COLO668 (cell line): ENCODE results near the gene KRTAP5-2.
A peak's percentile ranks its signal among the peaks of the same experiment; 100 is the strongest.
"Not testable (repeated sequence)": the region's sequence is repeated elsewhere in the genome, so short reads cannot be mapped to it uniquely, and the experiment has no call there.

Source experiments
- DNase-seq: peaks from one replicate; lab custom pipeline; 2025; ENCODE audit not compliant: unreplicated experiment; lab: John Stamatoyannopoulos, UW

Gene KRTAP5-2, protein sequence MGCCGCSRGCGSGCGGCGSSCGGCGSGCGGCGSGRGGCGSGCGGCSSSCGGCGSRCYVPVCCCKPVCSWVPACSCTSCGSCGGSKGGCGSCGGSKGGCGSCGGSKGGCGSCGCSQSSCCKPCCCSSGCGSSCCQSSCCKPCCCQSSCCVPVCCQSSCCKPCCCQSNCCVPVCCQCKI

DNA sequence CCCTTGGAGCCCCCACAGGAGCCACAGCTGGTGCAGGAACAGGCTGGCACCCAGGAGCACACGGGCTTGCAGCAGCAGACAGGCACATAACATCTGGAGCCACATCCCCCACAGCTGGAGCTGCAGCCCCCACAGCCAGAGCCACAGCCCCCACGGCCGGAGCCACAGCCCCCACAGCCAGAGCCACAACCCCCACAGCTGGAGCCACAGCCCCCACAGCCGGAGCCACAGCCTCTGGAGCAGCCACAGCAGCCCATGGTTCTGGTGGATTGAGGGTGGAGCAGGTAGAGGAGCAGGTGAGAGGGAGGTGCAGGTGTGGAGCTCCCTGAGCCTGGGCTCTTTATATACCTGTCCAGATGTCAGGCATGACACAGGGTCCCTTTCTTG is at the start of gene KRTAP5-2:
Gene KRTAP5-2, minus strand, starts transcription at position 301 of the 387 bp plus-strand sequence. Its CDS starts 44 bp downstream, at position 257.
- peak; percentile 0 for DNase-seq

DNA sequence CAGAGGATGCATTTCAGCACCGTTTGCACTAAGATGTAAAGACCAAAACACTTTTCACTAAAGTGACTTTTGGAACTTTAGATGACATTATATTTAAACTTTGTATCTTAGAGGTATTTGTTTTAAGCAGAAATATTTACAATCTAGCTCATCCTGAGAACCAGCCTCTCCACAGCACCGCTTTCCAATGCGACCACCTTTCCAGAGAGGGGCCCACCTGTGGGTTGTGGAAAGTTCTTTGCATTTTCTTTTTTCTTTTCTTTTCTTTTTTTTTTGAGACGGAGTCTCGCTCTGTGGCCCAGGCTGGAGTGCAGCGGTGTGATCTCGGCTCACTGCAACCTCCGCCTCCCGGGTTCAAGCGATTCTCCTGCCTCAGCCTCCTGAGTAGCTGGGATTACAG is 48.4 kb upstream of the KRTAP5-2 start:
- DNase-seq, result not testable (repeated sequence)

DNA sequence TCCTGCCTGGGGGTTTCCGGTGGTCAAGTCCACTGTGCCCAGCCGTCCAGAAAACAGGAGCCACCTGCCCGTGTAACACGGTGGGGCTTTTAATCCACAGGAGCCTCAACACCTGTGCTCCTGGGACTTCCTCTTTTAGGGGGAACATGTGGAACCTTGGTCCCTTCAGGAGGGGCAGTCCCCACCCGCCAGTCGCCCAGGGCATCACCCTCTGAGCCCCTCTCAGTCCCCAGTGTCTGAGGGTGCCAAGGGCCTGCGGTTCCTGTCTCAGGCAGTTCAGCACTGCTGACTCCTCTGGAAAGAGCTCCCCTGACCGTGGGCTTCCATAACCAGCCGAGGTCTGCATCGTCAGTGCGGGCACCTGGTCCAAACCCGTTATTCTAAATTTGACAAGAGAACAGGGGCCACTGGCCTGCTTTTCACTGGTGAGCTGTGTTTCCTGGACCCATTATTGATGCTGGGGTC is 47.3 kb upstream of the KRTAP5-2 start:
- no peak for DNase-seq

DNA sequence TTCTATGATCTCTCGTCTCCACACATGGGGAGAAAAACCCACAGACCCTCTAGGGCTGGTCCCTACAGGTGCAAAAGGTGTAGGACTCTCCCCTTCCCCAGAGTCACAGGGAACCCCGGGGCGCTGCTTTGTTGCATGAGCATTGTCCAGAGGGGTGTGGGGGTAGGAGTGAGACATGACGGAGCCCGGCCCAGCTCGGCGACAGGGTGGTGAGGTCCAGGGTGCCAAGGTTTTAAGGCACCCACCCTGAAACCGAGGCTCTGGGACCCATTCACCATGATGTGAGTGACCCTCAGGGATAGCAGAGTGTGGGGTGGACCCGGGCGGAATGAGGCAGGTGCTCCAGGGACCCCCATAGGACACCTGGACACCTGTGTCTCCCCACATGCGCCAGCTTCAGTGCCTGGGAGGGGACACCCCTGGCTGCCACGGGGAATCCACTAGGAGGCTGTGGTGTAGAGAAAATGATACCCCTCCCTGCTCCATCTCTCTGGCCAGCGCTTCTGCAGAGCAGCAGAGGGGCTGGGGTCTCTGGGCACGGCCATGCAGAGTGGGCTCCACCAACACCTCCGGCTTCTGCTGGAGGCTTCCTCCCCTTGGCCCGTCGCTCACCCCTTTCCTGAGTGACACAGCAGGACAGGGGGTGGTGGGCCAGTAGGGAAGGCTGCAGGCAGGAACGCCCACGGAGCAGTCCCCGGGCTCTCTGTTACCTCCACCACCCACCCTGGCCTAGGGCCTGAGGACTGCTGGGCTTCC is 46.7 kb upstream of the KRTAP5-2 start:
- DNase-seq, result no peak

DNA sequence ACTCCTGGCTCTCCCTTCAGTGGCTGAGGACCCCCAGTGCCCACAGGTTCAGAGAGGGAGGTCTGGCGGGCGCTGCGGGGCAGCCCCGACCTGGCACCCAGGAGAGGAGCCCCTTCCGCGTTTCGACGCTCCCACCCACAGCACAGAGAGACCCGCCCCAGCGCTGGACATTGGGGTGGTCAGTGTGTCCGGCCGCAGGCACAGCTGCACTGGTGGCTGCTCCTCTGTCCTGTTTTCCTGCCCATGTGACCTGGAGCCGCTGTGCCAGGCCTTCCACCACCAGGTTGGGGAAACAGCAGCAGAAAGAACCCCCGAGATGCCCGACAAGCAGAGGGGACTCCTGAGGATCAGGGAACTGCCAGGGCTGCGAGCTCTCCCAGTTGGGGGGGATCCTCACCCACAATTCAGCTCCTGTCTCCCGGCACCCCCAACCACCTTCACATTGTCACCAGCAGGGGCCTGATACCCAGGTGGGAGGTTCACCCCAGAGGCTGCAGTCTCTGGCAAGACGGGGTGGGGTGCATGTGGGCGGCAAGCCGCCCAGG is 45.1 kb upstream of the KRTAP5-2 start:
- DNase-seq, result no peak

DNA sequence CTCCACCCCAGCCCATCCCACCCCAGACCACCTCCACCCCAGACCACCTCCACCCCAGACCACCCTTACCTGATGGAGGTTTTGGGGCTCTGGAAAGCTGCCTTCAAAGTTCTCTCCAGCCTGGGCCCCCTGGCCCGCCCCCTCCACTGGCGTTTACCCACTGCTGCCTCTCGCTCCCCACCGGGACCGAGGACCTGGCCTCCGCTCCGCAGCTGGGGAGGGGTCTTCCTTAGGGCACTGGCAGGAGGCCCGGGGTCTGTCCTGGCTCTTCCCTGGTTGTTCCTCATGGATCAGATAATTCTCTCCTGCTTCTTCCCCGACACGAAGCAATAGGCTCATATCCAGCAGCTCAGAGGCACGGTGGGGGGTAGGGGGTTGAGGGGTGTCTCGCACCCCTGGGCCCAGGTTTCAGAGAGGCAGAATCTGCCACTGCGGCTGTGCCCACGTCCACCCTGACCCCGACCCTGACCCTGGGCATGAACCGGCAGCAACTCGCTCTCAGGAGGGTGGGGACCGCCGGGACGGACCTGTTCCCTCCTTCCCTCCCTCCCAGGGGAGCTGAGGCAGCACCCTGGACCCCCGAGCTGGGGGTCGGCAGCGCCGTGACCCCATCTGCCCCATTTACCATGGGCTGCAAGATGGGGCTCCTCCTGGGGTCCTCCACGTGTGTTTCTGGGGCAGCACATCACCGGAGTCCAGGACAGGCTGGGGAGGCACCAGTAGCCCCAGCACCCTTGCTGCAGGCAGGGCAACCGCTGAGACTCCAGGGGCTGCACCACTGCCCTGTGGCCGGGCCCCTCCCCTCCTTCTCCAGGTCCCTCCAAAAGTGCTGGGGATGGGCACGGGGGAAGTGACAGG is 44.4 kb upstream of the KRTAP5-2 start:
- no peak for DNase-seq

DNA sequence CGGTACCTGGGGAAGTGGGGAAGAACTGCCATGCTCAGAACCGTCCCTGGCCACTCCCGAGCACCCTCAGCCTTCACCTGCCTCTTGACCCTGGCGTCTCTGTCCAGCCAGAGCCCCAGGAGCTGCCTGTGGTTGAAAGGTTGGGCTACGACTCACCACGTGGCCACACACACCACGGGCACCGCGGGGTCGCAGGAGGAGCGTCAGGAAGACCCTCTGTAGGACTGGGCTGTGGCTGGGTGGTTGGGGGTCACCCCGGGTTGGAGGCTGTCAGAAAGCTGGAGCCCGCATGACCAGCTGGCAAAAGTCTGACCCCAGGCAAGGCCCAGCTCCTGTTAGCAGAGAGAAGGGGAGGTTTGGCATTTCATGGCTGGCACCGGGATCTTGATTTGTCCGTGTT is 43.0 kb upstream of the KRTAP5-2 start:
- DNase-seq, result no peak

DNA sequence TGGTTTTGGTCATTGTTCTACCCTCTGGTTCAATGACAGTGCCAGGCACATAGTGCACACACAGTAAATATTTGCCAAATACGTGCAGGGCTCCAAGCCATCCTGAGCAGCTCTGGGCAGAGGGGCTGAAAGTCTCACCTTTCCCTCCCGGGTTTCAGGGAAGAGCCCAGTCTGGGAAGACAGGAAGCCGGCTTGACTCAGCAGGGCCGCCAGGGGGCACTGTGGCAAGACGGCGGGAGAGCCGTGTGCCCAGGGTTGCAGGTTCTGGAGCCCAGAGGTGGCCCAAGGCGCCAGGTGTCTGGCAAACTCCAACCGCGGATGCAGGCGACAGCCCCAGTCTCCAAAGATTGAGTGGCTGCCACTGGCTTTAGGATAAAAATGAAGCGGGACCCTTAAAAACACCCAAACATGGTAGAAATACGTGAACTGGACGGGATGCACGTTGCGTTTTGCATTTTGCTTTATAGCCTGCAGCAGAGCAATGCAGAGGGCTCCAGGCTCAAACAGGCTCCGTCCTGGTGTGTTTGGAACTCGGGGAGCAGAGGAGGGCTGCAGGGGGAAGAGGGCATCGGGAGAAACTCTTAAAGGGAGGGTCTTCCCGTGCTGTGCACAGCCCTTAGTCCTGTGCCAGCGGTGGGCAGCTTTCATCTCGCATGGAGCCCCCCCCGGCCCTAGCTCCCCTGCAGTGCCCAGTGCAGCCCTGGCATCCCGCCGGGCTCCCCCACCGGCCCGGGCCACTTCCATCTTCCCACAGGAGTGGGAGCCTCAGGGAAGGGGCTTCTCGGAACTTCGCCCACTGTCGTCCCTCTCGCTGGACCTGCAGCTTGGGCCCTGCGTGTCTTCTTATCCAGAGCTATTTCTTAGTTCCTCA is 42.2 kb upstream of the KRTAP5-2 start:
- DNase-seq, result peak; percentile 62

DNA sequence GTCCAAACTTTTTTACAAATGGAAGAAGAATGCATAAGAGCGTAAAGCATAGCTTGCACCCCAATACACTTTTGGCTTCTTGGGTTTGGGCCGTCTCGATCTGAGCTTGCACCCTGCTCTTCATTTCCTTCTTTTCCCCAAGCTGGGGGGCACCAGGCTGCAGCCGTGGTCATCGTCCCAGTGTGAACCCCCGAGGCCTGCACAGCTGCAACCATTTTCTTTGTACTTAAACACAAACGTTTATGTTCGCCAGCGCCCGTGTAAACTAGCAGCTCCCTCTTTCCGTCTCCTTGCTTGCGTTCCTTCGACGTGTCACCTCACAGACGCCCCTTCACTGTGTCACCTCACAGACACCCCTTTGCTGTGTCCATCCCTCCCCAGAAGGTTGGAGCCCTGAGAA is 41.6 kb upstream of the KRTAP5-2 start:
- DNase-seq, result no peak

DNA sequence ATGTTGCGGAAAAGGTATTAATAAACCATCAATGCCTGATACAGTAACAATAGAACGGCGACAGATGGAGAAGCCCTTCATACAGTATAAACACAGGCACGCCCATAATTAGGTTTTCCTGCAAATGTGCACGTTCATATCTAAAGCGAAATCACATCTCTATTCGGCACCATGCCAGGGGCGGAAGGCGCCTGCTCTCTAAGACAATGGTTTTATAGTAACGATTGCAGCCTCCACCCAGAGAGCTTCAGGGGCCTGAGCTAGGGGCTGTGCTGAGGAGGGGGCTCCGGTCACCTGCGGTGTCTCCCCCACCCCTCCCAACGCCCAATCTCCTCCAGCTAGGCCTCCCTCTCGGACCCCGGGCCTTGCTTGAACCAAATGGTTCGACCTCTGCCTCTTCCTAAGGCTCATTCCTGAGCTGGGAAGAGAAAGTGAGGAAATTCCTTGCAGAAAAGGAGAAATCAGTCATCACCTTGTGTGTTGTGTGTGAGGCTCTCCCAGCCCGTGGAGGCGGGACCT is 41.1 kb upstream of the KRTAP5-2 start:
- DNase-seq, result peak; percentile 58

DNA sequence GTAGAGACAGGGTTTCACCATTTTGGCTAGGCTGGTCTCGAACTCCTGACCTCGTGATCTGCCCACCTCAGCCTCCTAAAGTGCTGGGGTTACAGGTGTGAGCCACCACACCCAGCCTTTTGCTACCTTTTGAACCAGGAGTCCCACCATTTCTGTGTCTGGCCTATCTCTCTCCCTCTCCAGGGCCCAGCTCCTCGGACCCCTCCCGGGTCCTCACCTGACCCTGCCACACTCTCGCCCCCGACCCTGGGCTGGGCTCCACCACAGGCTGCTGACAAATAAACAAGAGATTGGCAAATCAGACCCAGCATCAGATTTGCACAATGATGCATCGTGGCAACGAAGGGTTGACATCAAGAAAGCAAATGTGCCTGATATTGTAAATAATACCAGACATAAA is 40.2 kb upstream of the KRTAP5-2 start:
- DNase-seq, result no peak

DNA sequence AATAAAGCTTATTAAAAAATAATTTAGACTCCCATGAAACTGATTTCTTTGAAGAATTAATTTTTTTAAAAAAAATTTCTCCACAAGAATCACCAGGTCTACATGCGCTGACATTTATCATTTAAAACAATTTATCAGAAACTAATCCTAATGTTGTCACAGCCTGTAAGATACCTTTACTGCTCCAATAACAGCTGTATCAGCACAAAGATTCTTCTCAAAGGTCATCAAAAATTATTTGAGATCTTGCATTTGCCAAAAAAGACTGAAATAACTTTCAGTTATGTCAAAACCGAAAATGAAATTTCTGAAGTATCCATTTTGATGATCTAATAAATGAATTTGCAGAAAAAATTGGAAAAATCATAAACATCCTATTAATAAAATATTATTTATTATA is 39.5 kb upstream of the KRTAP5-2 start:
- no peak for DNase-seq

DNA sequence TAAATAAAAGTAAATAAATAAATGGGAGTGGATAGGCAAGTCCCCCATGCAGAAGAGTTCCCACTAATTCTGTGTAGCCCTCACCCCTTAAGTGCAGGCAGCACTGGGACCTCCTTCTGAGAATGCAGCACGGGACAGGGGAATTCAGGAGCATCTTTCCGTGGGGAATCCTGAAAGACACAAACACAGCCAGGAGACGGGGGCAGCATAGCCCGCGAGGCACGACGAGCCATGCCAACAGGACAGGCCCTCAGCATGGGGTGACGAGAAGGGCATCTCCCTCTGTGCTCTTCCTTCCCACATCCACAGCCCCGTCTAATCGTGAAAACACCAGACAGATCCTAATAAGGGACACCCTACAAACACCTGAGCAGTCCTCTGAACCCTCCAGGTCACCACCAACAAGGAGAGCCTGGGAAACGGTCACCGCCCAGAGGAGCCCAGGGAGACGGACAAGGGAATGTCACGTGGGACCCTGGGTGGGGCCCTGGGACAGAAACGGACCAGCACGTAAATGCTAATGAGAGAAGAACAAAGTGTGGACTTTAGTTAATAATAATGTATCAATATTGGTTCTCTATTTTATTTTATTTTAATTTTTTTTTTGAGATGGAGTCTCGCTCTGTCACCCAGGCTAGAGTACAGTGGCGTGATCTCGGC is 38.3 kb upstream of the KRTAP5-2 start:
- no peak for DNase-seq

DNA sequence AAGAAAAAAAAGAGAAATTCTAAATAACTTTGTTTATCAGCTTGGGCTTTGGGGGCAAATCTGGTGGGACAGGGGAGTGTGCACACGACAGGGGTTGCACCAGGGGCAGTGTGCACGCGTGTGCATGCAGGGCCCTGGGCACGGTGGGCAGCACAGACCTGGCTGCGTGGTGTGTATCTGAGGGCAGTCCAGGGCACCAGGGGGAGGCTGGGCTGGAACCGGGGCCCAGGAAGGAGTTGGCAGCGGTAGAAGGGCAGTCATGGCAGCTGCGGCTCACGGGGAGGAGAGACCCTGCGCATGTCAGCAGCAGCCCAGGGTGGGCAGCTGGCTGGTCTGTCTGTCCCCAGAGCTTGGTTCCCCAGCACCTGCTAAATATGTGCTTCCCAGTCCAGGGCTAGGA is 35.8 kb upstream of the KRTAP5-2 start:
- DNase-seq, result no peak

DNA sequence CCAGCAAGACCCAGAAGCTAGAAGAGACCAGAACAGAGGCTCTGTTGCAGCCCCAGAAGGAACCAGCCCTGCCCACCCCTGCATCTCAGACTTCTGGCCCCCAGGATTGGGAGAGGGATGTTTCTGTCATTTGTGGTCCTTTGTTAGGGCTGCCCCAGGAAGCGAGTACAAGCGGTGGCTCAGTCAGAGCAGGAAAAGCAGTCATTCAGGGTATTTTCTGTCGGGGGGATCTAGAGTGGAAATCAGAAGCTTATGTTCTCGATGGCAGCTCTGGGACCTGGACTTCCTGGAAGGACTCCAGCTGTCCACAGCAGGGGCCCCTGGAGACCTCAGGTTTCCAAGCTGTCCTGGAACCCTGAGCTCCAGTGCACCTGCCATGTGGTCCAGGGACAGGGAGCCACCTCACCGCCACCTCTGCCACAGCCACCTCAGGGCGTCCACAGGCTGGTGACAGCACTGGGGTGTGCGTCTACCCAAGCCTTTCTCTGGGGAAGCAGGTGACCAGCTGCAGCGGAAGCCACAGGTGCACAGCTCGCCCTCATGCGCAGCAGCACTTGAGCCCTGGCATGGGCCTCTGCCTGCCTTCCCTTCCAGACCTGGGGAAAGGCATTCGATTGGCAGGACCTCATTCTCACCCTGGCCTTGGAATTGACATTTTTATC is 34.1 kb upstream of the KRTAP5-2 start:
- peak; percentile 44 for DNase-seq

DNA sequence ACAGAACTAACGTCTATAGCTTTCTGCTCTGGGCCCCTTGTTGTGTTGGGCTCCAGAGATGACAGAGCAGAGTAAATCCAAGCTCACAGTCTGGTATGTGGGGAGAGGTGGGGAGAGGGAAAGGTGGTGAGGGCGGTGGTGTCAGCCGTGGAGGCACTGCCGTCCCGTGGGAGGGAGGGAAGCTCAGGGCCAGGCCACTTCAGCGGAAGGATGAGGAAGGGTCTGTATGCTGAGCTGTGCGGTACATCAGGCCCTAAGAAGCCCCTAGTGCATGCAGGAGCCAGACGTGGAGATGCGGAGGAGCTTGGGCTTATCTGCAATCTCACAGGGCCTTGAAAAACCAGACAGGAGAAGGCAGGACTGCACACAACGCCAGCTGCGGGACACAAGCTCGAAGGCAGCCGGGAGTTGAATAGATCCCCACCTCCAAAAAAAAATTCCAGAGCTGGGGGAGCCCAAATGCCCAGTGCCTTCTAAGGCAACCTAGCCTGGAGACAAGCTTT is 33.0 kb upstream of the KRTAP5-2 start:
- DNase-seq, result no peak

DNA sequence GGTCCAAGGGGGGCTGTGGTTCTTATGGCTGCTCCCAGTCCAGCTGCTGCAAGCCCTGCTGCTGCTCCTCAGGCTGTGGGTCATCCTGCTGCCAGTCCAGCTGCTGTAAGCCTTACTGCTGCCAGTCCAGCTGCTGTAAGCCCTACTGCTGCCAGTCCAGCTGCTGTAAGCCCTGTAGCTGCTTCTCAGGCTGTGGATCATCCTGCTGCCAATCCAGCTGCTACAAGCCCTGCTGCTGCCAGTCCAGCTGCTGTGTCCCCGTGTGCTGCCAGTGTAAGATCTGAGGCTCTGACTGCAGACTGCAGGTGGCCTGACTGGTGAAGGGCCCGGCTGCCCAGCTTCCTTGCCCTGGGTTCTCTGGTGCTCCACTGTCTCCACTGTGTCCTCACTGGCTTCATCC is 32.2 kb upstream of the KRTAP5-2 start:
- peak; percentile 15 for DNase-seq

DNA sequence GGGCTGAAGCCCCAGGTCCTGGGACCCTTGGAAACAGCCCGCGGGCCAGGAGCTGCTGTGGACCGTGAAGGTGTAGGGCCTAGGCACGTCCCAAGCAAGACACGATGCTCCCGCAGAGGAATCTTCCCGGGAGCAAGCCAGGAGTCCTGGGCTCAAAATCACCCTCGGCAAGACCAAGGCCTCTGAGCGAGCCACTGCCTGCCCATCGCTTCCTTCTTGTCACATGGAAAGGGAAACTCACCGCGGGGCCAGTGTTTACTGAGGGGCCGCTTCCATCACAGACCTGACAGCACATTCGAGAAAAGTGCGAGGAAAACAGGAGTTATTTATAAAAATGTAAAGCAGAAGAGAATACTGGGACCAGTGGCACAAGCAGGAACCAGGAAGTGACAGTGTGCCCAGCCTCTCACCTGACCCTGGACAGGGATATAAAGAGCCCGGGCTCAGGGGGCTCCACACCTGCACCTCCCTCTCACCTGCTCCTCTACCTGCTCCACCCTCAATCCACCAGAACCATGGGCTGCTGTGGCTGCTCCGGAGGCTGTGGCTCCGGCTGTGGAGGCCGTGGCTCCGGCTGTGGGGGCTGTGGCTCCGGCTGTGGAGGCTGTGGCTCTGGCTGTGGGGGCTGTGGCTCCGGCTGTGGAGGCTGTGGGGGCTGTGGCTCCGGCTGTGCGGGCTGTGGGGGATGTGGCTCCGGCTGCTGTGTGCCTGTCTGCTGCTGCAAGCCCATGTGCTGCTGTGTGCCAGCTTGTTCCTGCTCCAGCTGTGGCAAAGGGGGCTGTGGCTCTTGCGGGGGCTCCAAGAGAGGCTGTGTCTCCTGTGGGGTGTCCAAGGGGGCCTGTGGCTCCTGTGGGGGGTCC is 31.5 kb upstream of the KRTAP5-2 start, which contains the start of gene KRTAP5-5:
Gene KRTAP5-5, plus strand, starts transcription at position 450 of the 860 bp plus-strand sequence. Its CDS starts 66 bp downstream, at position 516.
- DNase-seq, result no peak
